Measurements from ENCODE around the gene RALGPS1.

RALGPS1 gene

GRCh38 chr9:127161081-127161624, 246.6 kb downstream of the RALGPS1 start:
- Mint-ChIP-seq H3K27me3 (ENCODE audit: low read depth, poor library complexity) (no peaks in the 10 kb centered on the region), H3K9me3 (no peaks in the 10 kb centered on the region), H3K36me3 (ENCODE audit: low read depth) (no peaks in the 10 kb centered on the region), H3K4me1 (peaks cover 7% of the 10 kb centered on the region), H3K4me3 (no peak overlapping the region), H3K27ac (no peak overlapping the region)
- DNase-seq: no peak
- no peak for TF ChIP-seq CTCF (IDR thresholded peaks at IDR 0.05)

GRCh38 chr9:127162046-127162863, 247.7 kb downstream of the RALGPS1 start:
- peaks cover 4% of the 10 kb centered on the region for H3K27me3 Mint-ChIP-seq (ENCODE audit: low read depth, poor library complexity)
- TF ChIP-seq CTCF (IDR thresholded peaks at IDR 0.05): no peak
- H3K36me3 Mint-ChIP-seq (ENCODE audit: low read depth): no peaks in the 10 kb centered on the region
- no peak for DNase-seq
- no peak overlapping the region for H3K4me3 Mint-ChIP-seq
- no peak overlapping the region for H3K27ac Mint-ChIP-seq
- H3K9me3 Mint-ChIP-seq: no peaks in the 10 kb centered on the region
- peaks cover 12% of the 10 kb centered on the region for H3K4me1 Mint-ChIP-seq

DNA sequence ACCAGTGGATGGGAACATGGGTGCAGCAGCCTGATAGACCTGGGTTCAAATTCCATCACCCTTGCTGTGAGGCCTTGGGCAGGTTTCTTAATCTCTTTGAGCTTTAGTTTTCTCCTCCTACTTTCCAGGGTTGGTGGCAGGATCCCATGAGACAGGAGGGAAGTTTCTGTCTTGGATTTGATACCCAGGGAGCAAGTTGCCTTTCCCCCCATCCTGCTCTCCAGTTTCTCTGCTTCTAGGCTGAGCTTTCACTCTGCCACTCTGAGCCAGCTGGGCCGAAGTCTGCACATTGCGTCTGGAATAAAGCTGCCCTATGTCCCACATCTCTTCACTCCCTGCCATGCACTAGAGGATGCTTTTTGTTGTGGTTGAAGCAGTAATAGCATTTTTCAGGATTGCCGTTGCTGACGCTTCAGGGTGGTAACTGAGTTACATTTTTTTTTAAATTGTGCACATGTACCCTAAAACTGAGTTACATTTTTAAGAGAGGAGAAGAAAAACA, 248.3 kb downstream of the RALGPS1 start:
- Mint-ChIP-seq H3K36me3 (ENCODE audit: low read depth) (no peaks in the 10 kb centered on the region), H3K4me1 (peaks cover 12% of the 10 kb centered on the region), H3K4me3 (no peak overlapping the region), H3K27ac (no peak overlapping the region), H3K27me3 (ENCODE audit: low read depth, poor library complexity) (peaks cover 10% of the 10 kb centered on the region), H3K9me3 (no peaks in the 10 kb centered on the region)
- no peak for DNase-seq
- TF ChIP-seq CTCF (IDR thresholded peaks at IDR 0.05): no peak

DNA sequence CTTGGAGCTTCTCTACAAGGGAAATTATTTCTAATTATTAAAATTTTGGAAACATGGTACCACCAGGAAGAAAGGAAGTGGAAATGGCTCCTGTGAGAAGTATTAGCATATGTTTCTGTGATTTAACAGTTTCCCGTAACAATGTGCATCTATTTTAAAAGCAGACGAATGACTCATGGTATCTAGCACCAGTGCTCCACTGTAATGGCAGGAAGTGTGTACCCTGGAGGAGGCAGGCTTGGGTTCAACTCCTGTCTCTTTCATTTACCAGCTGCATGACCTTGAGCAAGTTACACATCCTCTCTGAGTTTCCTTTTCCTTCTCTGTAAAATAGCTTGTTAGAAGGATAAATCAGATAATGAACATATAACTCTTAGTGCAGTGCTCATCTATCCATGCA, 248.8 kb downstream of the RALGPS1 start:
- no peak for DNase-seq
- TF ChIP-seq CTCF (IDR thresholded peaks at IDR 0.05): no peak
- H3K27ac Mint-ChIP-seq: no peak overlapping the region

DNA sequence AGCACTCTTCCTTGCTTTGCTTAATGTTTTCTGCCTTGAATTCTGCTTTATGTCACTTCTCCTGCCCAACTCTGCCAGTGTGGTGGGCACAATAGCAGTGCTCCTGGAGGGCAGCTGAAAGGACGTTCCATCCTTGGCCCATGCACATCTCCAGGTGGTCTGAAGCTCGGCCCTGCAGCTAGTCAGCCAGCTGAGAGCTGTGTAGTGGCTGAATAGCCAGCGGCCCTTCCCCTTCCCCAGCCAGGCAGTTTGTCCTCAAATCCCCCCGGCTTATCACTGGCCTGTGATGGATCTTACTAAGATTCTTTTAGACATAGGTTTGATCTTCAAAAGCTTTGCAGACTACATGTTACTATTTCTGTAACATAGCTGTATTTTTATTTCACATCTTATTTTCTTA, 250.5 kb downstream of the RALGPS1 start:
- no peaks in the 10 kb centered on the region for H3K9me3 Mint-ChIP-seq
- no peak overlapping the region for H3K27ac Mint-ChIP-seq
- DNase-seq: no peak
- no peak overlapping the region for H3K4me3 Mint-ChIP-seq
- H3K36me3 Mint-ChIP-seq (ENCODE audit: low read depth): no peaks in the 10 kb centered on the region
- H3K27me3 Mint-ChIP-seq (ENCODE audit: low read depth, poor library complexity): peaks cover 17% of the 10 kb centered on the region
- TF ChIP-seq CTCF (IDR thresholded peaks at IDR 0.05): no peak
- H3K4me1 Mint-ChIP-seq: peaks cover 4% of the 10 kb centered on the region

More for the DNA sequence above, 248.8 kb downstream of the RALGPS1 start:
- Mint-ChIP-seq H3K4me3 (no peak overlapping the region), H3K27me3 (ENCODE audit: low read depth, poor library complexity) (peaks cover 15% of the 10 kb centered on the region), H3K36me3 (ENCODE audit: low read depth) (no peaks in the 10 kb centered on the region), H3K4me1 (peaks cover 12% of the 10 kb centered on the region), H3K9me3 (no peaks in the 10 kb centered on the region)

Data from nephron progenitor cell (in vitro differentiated cells).